Activated naive CD8-positive, alpha-beta T cell (primary cell): ENCODE data around the gene HPCA.

Source experiments
- H3K27ac Mint-ChIP-seq: one replicate; pipeline ENCODE4 v1.8.0; 2021; ENCODE audit warnings: mixed read lengths
- H3K27me3 Mint-ChIP-seq: one replicate; pipeline ENCODE4 v1.8.0; 2021; ENCODE audit warnings: mixed read lengths
- H3K36me3 Mint-ChIP-seq: one replicate; pipeline ENCODE4 v1.8.0; 2021; ENCODE audit warnings: mixed read lengths
- H3K4me1 Mint-ChIP-seq: one replicate; pipeline ENCODE4 v1.8.0; 2021; ENCODE audit warnings: low read depth, mixed read lengths
- H3K4me3 Mint-ChIP-seq: one replicate; pipeline ENCODE4 v1.8.0; 2021; ENCODE audit warnings: mild to moderate bottlenecking, mixed read lengths
- H3K9me3 Mint-ChIP-seq: one replicate; pipeline ENCODE4 v1.8.0; 2021; ENCODE audit warnings: low read depth, mixed read lengths

HPCA gene

DNA sequence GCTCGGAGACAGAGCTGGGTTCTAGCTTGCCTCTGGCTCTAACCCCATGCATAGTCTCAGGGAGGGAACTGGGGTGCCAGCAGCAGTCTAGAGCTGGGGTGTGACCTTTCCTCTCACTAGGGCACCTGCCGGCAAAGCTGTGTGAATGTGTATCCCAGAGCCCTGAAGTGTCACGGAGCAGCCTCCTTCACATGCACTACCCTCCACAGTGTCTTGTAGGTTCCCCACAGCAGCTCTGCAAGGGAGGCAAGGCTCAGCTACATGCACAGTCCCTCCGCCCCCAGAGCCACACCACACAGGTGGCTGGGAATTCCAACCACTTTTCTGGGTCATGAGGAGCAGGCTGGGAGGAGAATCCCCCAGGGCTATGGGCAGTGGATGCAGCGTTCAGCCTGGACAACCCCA, 7.7 kb upstream of the HPCA start:
- H3K27ac Mint-ChIP-seq: no peak overlapping the region
- H3K27me3 Mint-ChIP-seq: peaks cover 15% of the 10 kb centered on the region
- peaks cover 3% of the 10 kb centered on the region for H3K36me3 Mint-ChIP-seq
- H3K4me1 Mint-ChIP-seq: peaks cover 2% of the 10 kb centered on the region
- H3K4me3 Mint-ChIP-seq: no peak overlapping the region
- H3K9me3 Mint-ChIP-seq: no peaks in the 10 kb centered on the region

DNA sequence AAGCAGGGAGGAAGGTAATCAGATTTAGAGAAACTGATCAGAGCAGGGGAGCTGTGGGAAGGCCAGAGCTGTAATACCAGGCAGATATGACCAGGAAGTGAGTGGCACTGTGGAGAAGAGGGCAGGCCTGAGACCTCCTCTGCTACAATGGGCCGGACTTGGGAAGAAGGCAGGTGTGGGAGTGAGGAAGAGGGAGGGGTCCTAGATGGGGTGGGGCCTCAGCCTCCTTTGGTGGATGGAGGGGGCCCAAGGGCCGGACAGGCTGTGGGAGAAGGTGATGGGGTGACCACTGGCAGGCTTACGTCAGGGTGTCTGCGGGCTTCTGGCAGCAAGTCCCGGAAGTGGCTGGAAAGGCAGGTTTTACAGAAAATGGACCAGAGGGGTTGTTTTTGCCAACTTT, 5.0 kb upstream of the HPCA start:
- Mint-ChIP-seq H3K4me1 (peaks cover 6% of the 10 kb centered on the region), H3K27ac (no peak overlapping the region), H3K4me3 (no peak overlapping the region), H3K27me3 (peaks cover 10% of the 10 kb centered on the region), H3K36me3 (no peaks in the 10 kb centered on the region), H3K9me3 (no peaks in the 10 kb centered on the region)

DNA sequence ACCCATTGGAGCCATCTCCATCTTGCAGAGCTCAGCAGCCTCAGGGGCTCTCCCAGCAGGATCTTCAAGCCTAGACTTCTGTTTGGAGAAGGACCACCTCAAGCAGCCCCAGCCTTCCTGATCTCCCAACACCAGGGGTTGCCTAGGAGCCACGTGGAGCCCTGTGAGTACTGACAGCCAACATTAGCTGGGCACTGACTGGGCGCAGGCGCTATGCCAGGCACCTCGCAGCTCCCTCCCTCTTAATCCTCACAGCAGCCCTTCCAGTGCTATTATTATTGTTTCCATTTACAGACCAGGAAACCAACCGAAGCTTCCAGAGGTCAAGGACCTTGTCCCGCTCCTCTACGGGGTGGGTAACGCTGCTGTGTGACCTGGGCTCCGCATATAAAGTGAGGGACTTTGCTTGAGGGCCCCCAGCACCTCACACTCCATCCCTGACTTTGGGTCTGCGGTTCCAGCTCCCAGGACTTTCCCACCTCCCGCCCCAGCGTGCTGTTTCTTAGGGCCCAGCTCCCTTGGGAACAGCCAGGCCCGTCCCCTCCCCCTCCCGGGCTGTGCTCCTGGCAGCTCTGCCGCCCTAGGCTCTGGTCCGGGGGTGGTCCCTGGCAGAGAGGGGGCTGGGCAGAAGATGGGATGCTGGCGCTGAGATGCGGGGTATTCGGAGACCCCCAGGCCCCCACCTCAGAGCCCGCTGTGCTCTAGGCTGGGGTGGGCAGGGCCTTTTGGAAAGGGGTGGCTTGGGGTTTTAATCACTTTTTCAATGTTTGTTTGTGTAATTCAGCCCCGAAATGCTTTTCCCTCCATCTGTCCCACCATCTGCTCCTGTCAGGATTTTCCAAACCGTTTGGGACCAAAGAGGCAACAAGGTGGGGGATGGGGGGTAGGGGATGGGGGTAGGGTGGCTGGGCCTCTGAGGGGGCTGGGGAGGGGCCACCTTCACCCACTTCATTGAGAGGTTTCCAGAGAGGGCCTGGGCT, 4.1 kb upstream of the HPCA start:
- peaks cover 12% of the 10 kb centered on the region for H3K27me3 Mint-ChIP-seq

DNA sequence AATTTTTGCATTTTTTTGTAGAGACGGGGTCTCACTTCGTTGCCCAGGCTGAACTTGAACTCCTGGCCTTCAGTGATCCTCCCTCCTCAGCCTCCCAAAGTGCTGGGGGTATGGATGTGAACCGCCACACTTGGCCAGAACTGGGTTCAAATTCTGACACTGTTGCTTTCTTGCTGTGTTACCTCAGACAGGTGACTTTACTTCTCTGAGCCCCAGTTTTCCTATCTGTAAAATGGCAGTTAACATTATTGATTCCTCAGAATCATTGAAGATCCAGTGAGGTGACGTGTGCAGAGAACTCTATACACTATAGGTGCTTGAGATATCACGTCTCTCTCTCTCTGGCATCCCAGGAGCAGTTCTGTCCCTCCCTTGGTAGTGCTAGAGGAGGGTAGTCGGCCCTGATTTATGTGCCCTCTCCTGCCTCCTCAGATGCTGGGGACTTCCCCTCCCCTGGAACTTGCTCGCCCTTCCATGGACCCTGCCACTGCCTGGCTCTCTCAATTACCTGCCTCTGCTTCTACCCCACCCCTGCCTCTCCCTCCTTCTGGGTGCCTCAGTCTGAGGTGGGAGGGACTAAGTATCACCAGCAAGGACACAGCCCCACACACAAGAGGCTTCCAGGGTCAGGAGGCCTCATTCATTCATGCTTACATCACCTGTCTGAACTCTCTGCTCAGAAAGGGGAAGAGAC, 2.8 kb upstream of the HPCA start:
- Mint-ChIP-seq H3K27ac (no peak overlapping the region), H3K9me3 (no peaks in the 10 kb centered on the region), H3K27me3 (peaks cover 18% of the 10 kb centered on the region), H3K36me3 (no peaks in the 10 kb centered on the region), H3K4me3 (no peak overlapping the region), H3K4me1 (peaks cover 7% of the 10 kb centered on the region)

More for the DNA sequence above, 4.1 kb upstream of the HPCA start:
- Mint-ChIP-seq H3K27ac (no peak overlapping the region), H3K36me3 (no peaks in the 10 kb centered on the region), H3K4me1 (peaks cover 7% of the 10 kb centered on the region), H3K4me3 (no peak overlapping the region), H3K9me3 (no peaks in the 10 kb centered on the region)

DNA sequence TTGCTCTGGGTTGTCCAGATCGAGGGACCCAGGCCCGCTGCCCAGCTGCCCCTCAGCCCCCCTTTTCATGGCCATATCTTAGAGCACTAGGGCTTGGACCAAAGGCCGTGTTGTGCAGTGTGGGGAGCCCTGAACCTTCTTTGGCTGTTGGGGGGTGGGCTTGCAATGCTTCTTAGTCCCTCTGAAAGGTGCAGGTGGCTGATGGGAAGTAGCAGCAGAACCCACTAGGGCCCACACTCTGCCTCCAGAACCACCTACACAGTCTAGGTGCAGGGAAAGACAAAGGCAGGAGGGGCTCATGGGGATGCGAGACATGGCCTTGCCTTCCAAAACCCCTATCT, 2.3 kb upstream of the HPCA start:
- peaks cover 7% of the 10 kb centered on the region for H3K4me1 Mint-ChIP-seq
- no peaks in the 10 kb centered on the region for H3K9me3 Mint-ChIP-seq
- H3K4me3 Mint-ChIP-seq: no peak overlapping the region
- no peak overlapping the region for H3K27ac Mint-ChIP-seq
- H3K36me3 Mint-ChIP-seq: no peaks in the 10 kb centered on the region
- H3K27me3 Mint-ChIP-seq: peaks cover 18% of the 10 kb centered on the region

DNA sequence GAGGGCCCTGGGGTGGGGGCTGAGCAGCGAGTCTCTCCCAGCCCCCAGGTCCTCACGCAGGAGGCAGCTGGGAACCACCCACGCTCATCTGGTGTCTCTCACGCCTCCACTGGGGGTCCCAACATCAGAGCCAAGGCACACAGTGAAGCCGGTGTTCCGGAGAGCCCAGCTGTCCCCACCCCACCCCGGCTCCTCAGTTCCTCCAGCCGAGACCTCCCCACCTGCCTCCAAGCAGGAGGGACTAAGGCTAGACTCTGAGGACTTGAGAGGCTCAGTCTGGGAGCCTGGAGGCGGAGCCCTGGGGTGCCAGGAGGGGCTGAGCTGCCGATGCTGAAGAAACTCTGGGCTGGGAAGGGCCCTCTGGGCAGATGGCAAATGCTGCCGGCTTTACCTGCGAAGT, 1.6 kb upstream of the HPCA start:
- Mint-ChIP-seq H3K36me3 (no peaks in the 10 kb centered on the region), H3K4me3 (no peak overlapping the region), H3K9me3 (no peaks in the 10 kb centered on the region), H3K27me3 (peaks cover 22% of the 10 kb centered on the region), H3K27ac (no peak overlapping the region), H3K4me1 (peaks cover 7% of the 10 kb centered on the region)

DNA sequence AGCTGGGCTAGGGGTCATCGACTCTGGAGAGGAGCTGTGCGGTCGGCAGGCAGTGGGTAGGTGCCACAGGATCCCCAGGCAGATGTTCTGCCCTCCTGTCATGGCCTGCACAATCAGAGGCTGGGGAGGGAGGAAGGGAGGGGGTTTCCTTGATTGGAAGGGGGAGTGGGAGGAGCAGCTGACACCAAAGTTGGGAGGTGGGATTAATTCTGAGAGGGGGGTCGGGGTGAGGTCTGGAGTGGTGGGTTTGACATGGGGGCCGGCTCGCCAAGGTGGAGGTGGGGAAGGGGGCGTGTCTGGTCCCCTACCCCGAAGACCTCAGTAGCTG, 651 bp upstream of the HPCA start:
- H3K27ac Mint-ChIP-seq: no peak overlapping the region
- H3K9me3 Mint-ChIP-seq: no peaks in the 10 kb centered on the region
- H3K4me1 Mint-ChIP-seq: peaks cover 7% of the 10 kb centered on the region
- H3K36me3 Mint-ChIP-seq: no peaks in the 10 kb centered on the region
- H3K27me3 Mint-ChIP-seq: peaks cover 28% of the 10 kb centered on the region
- peak overlapping the region; percentile 42 for H3K4me3 Mint-ChIP-seq

DNA sequence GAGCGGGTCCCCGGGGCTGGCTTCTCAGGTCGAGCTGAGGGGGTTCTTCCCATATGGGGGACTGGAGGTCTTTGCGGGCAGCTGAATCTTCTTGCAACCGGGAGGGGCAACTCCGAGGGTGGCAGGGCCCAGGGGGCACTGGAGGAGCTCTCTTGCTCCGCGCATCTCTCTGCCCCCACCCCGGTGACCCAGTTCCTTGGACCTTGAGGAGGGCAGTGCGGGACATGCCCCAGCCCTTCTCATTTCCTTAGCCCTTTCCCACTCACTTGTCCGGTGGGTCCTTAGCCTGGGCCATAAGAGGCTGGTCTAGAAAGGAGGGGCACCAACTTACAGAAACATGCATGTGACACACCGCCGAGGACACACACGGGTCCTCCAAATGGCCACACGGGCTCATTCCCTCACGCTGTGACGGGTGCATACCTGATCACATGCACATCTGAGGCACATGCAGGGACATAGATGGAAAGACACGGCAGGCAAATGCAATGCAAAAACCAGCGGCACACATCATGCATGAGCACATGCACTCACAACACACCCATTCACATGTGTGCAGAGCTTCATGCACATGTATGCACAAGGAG, 630 bp downstream of the HPCA start:
- H3K27me3 Mint-ChIP-seq: peaks cover 33% of the 10 kb centered on the region
- H3K36me3 Mint-ChIP-seq: no peaks in the 10 kb centered on the region
- H3K27ac Mint-ChIP-seq: no peak overlapping the region
- H3K4me1 Mint-ChIP-seq: peaks cover 8% of the 10 kb centered on the region
- no peaks in the 10 kb centered on the region for H3K9me3 Mint-ChIP-seq
- no peak overlapping the region for H3K4me3 Mint-ChIP-seq

DNA sequence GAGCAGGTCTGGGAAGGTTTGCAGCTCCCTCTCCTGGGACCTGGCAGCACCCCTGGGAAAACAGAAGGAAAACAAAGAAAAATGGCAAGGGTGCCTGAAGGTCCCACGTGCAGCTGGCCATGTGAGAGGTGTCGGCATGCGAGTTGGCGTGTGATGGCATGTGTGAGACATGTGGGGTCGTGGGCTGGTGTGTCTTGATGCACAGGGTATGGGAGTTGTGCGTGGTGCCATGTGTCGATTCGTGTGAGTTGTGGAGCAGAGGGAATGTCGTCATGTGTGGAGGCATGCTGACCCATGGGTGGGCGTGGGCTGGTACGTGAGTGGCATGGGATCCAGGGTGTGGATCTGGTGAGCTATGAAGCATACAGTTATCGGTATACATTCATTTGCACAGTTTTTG, 1.3 kb downstream of the HPCA start:
- Mint-ChIP-seq H3K36me3 (no peaks in the 10 kb centered on the region), H3K4me3 (no peak overlapping the region), H3K27ac (no peak overlapping the region)

DNA sequence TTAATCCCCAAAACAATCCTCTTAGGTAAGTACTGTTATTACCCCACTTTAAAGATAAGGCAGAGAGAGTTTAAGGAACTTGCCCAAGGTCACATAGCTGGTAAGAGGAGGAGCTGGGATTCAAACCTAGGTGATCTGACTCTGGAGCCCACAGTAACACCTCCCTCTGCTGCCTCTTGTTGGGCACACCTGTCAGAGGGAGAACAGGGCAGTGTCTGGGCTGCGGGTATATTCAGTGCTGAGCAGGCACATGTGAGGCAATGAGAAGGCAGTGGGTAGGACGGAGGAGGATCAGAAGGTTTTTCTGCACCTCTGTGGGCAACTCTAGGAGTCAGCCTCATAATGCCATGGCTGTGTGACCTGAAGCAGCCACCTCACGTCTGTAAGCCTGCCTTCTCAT, 1.8 kb downstream of the HPCA start:
- Mint-ChIP-seq H3K4me1 (peaks cover 16% of the 10 kb centered on the region), H3K36me3 (no peaks in the 10 kb centered on the region), H3K9me3 (no peaks in the 10 kb centered on the region), H3K27ac (no peak overlapping the region), H3K27me3 (peaks cover 41% of the 10 kb centered on the region), H3K4me3 (no peak overlapping the region)

More for the DNA sequence above, 1.3 kb downstream of the HPCA start:
- Mint-ChIP-seq H3K27me3 (peaks cover 40% of the 10 kb centered on the region), H3K4me1 (peaks cover 15% of the 10 kb centered on the region), H3K9me3 (no peaks in the 10 kb centered on the region)

DNA sequence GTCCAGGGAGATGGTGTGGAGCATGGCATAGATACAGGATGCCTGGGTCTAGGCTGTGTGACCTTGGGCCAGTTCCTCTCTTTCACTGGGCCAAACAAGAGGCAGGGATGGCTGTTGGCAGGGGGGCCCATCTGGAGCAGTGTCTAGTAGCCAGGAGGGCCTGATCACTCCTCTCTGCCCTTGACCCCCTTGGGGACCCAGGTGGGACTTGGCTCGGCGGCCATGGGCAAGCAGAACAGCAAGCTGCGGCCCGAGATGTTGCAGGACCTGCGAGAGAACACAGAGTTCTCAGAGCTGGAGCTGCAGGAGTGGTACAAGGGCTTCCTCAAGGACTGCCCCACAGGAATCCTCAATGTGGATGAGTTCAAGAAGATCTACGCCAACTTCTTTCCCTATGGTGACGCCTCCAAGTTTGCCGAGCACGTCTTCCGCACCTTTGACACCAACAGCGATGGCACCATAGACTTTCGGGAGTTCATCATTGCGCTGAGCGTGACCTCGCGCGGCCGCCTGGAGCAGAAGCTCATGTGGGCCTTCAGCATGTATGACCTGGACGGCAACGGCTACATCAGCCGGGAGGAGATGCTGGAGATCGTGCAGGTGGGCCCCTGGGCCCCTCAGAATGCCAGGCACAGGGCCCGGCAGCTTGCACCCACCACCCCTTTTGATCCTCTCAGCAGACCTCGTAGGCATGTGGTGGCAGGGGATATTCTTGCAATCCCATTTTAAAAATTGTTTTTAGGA, 2.6 kb downstream of the HPCA start:
- peaks cover 39% of the 10 kb centered on the region for H3K27me3 Mint-ChIP-seq
- no peak overlapping the region for H3K27ac Mint-ChIP-seq
- H3K9me3 Mint-ChIP-seq: no peaks in the 10 kb centered on the region
- H3K4me1 Mint-ChIP-seq: peaks cover 16% of the 10 kb centered on the region
- no peak overlapping the region for H3K4me3 Mint-ChIP-seq
- no peaks in the 10 kb centered on the region for H3K36me3 Mint-ChIP-seq

DNA sequence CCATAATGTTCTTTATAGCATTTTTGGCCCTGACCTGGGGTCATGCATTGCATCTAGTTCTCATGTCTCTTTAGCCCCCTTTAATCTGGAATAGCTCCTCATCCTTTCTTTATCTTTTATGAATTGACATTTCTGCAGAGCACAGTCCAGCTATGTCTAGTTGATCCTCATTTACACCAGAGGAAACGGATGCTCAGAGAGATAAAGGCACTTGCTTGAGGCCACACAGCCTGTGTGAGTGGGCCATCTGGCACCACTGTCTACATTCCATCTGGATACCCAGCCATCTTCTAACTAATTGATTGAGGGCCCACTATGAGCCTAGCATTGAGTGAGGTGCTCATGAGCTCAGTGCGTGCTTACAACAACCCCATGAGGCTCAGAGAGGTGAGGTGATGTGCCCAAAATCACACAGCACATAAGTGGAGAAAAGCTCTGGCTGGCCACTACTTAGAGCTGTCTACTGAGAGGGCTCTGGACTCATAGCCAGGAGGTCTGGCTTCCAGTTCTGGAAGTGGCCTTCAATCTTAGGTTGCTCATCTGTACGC, 3.5 kb downstream of the HPCA start:
- no peaks in the 10 kb centered on the region for H3K36me3 Mint-ChIP-seq
- no peaks in the 10 kb centered on the region for H3K9me3 Mint-ChIP-seq
- H3K27me3 Mint-ChIP-seq: peaks cover 39% of the 10 kb centered on the region
- peaks cover 16% of the 10 kb centered on the region for H3K4me1 Mint-ChIP-seq
- no peak overlapping the region for H3K4me3 Mint-ChIP-seq
- H3K27ac Mint-ChIP-seq: no peak overlapping the region

DNA sequence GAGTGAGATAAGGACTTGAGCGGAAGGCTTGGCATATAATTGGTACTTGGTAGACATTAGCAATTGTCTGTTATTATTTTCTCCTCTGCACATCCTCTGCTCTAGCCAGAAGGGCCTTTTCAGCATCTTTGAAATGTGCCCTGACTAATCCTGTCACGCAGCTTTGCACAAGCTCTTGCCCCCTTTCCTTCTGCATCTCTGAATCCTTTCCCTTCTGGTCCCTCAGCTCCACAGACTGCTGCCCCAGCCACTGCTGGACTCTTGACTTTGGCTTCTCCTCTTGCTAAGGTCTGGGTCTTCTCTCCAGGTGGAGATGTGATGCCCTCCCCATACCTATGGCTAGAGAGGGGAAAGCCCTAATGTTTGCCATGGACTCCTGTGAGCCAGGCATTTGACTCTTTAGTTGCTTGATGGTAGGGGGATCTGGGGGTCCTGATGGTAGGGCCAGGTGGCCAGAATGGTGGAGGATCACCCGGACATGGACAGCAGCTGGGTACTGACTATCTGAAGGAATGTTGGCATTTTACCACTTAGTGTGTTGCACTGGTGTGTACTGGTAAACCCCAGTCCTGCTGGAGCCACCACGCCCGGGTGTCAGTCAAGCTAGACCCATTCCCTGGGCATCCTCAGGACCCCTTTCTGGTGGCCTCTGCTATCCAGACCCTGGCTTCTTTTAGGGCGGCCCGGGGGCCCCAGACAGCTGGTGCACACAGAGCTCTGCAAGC, 4.4 kb downstream of the HPCA start:
- Mint-ChIP-seq H3K9me3 (no peaks in the 10 kb centered on the region), H3K36me3 (no peaks in the 10 kb centered on the region), H3K27me3 (peaks cover 33% of the 10 kb centered on the region), H3K4me3 (no peak overlapping the region), H3K27ac (no peak overlapping the region), H3K4me1 (peaks cover 10% of the 10 kb centered on the region)

DNA sequence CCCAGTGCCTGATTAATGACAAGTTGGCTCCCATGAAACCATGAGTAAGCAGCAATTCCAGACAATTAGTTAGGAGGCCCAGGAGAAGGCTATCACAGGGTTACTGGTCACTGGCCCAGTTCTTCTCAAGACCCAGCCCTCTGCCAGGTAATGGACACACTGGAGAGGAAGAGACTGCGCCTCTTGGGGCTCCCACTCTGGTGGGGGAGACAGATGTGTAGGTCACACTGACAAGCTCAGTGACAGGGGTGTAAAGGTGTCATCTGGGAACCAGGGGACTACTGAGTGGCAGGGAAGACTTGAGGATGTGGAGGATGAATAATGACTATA, 4.9 kb downstream of the HPCA start:
- Mint-ChIP-seq H3K4me1 (peaks cover 10% of the 10 kb centered on the region), H3K36me3 (no peaks in the 10 kb centered on the region), H3K9me3 (no peaks in the 10 kb centered on the region), H3K4me3 (peak overlapping the region; percentile 38), H3K27me3 (peaks cover 36% of the 10 kb centered on the region), H3K27ac (no peak overlapping the region)
